Astrocyte (in vitro differentiated cells and primary cell): ENCODE measurements around the gene INPP4B. TPM values are rescaled to one million over a fixed set of nuclear protein-coding genes. Genes with fewer than 3 reads are reported as not detected.

ENCODE experiments used
- DNase-seq: peaks from one replicate; pipeline ENCODE4 v3.0.0-alpha.2; 2010; ENCODE audit warnings: low read depth
- FAIRE-seq: peaks from 2 replicates; lab custom pipeline; 2011; peaks lifted over from hg19 to GRCh38; lab: Jason Lieb, UNC
- H2AFZ ChIP-seq: 2 replicates; pipeline ENCODE4 v1.6.0; 2012; ENCODE audit warnings: low read depth, low read length, inconsistent platforms
- H3K27ac ChIP-seq: 2 replicates; pipeline ENCODE4 v1.5.1; 2011; ENCODE audit warnings: low read depth, low read length, inconsistent platforms
- H3K27me3 ChIP-seq: 2 replicates; pipeline ENCODE4 v1.6.0; 2011; ENCODE audit warnings: low read length, inconsistent platforms; ENCODE audit not compliant: insufficient read depth
- H3K36me3 ChIP-seq: 2 replicates; pipeline ENCODE4 v1.5.1; 2011; ENCODE audit warnings: low read length, inconsistent platforms; ENCODE audit not compliant: insufficient read depth
- H3K4me1 ChIP-seq: 2 replicates; pipeline ENCODE4 v1.5.1; 2011; ENCODE audit warnings: low read length, inconsistent platforms; ENCODE audit not compliant: insufficient read depth
- H3K4me2 ChIP-seq: 2 replicates; pipeline ENCODE4 v1.6.0; 2012; ENCODE audit warnings: low read length, inconsistent platforms
- H3K4me3 ChIP-seq: 2 replicates; pipeline ENCODE4 v1.5.1; 2011; ENCODE audit warnings: low read depth, mild to moderate bottlenecking, low read length, inconsistent platforms; ENCODE audit not compliant: insufficient read depth
- H3K79me2 ChIP-seq: 2 replicates; pipeline ENCODE4 v1.6.0; 2012; ENCODE audit warnings: mild to moderate bottlenecking, low read length, inconsistent platforms; ENCODE audit not compliant: insufficient read depth
- H3K9ac ChIP-seq: 2 replicates; pipeline ENCODE4 v1.6.0; 2012; ENCODE audit warnings: mild to moderate bottlenecking, low read length, inconsistent platforms
- H3K9me3 ChIP-seq: 2 replicates; pipeline ENCODE4 v1.5.1; 2012; ENCODE audit warnings: low read depth, mild to moderate bottlenecking, low read length, inconsistent platforms; ENCODE audit not compliant: insufficient read depth
- H4K20me1 ChIP-seq: 2 replicates; pipeline ENCODE4 v1.6.0; 2012; ENCODE audit warnings: low read length, inconsistent platforms; ENCODE audit not compliant: insufficient read depth
- H3K27ac Mint-ChIP-seq: one replicate; pipeline ENCODE4 v1.8.0; 2021; ENCODE audit warnings: mild to moderate bottlenecking, mixed read lengths; ENCODE audit not compliant: unreplicated experiment
- H3K27me3 Mint-ChIP-seq: one replicate; pipeline ENCODE4 v1.8.0; 2021; ENCODE audit warnings: low read depth, mixed read lengths; ENCODE audit not compliant: unreplicated experiment
- H3K36me3 Mint-ChIP-seq: one replicate; pipeline ENCODE4 v1.8.0; 2021; ENCODE audit warnings: low read depth, mixed read lengths; ENCODE audit not compliant: unreplicated experiment
- H3K4me1 Mint-ChIP-seq: one replicate; pipeline ENCODE4 v1.8.0; 2021; ENCODE audit warnings: low read depth, mixed read lengths; ENCODE audit not compliant: unreplicated experiment
- H3K4me3 Mint-ChIP-seq: one replicate; pipeline ENCODE4 v1.8.0; 2021; ENCODE audit warnings: mild to moderate bottlenecking, moderate library complexity, mixed read lengths; ENCODE audit not compliant: unreplicated experiment
- H3K9me3 Mint-ChIP-seq: one replicate; pipeline ENCODE4 v1.8.0; 2021; ENCODE audit warnings: mild to moderate bottlenecking, mixed read lengths; ENCODE audit not compliant: unreplicated experiment
- CTCF ChIP-seq: IDR thresholded peaks from 2 replicates; pipeline ENCODE4 v1.5.1; 2011; ENCODE audit warnings: low read depth, mild to moderate bottlenecking, inconsistent platforms, low read length, moderate library complexity; ENCODE audit not compliant: insufficient read depth
- EZH2 ChIP-seq: IDR thresholded peaks from 2 replicates; pipeline ENCODE4 v1.6.1; 2012; ENCODE audit warnings: mild to moderate bottlenecking, low read length, inconsistent platforms; ENCODE audit not compliant: insufficient read depth
- total RNA-seq: library from RNA; stranded (reverse); gene quantifications from 2 replicates; pipeline ENCODE4 v1.2.1, GENCODE V29; 2021

The INPP4B gene
- total RNA-seq, 1 donor from 2014 or later, result 2.8 TPM

- TF ChIP-seq CTCF (no peak), EZH2 (no peak)
- Mint-ChIP-seq H3K9me3 (peaks cover 1% of the 10 kb centered on the region), H3K4me1 (peaks cover 8% of the 10 kb centered on the region), H3K27ac (no peak overlapping the region), H3K4me3 (no peak overlapping the region), H3K27me3 (no peaks in the 10 kb centered on the region), H3K36me3 (no peaks in the 10 kb centered on the region)
- H3K9ac ChIP-seq, result no peak overlapping the region
- H3K27me3 ChIP-seq, result no peaks in the 10 kb centered on the region
- H2AFZ ChIP-seq, result peak overlapping the region; percentile 18
- H3K4me1 ChIP-seq, result no peaks in the 10 kb centered on the region
- peak overlapping the region; percentile 1 for H3K4me2 ChIP-seq
- DNase-seq (peak; percentile 53), FAIRE-seq (no peak)
- no peaks in the 10 kb centered on the region for H3K36me3 ChIP-seq
- no peaks in the 10 kb centered on the region for H3K79me2 ChIP-seq
- H4K20me1 ChIP-seq, result no peaks in the 10 kb centered on the region
- H3K9me3 ChIP-seq, result no peaks in the 10 kb centered on the region
- no peak overlapping the region for H3K27ac ChIP-seq
- H3K4me3 ChIP-seq, result no peak overlapping the region
Observed at GRCh38 chr4:142452161-142452855, 393.8 kb downstream of the INPP4B start.

GRCh38 chr4:142449771-142450373, 396.2 kb downstream of the INPP4B start:
- Histone ChIP-seq H3K9me3 (no peaks in the 10 kb centered on the region), H3K36me3 (no peaks in the 10 kb centered on the region), H4K20me1 (no peaks in the 10 kb centered on the region), H3K27me3 (no peaks in the 10 kb centered on the region), H3K4me3 (no peak overlapping the region), H2AFZ (no peak overlapping the region), H3K4me1 (no peaks in the 10 kb centered on the region), H3K27ac (no peak overlapping the region), H3K79me2 (no peaks in the 10 kb centered on the region), H3K4me2 (no peak overlapping the region), H3K9ac (no peak overlapping the region)
- TF ChIP-seq CTCF (no peak), EZH2 (no peak)
- no peak for FAIRE-seq
- Mint-ChIP-seq H3K27ac (no peak overlapping the region), H3K4me3 (no peak overlapping the region), H3K36me3 (no peaks in the 10 kb centered on the region), H3K4me1 (peaks cover 11% of the 10 kb centered on the region), H3K27me3 (no peaks in the 10 kb centered on the region), H3K9me3 (peaks cover 1% of the 10 kb centered on the region)
- peak; percentile 29 for DNase-seq

GRCh38 chr4:142447009-142447408, 399.1 kb downstream of the INPP4B start:
- Mint-ChIP-seq H3K4me3 (no peak overlapping the region), H3K4me1 (peaks cover 3% of the 10 kb centered on the region), H3K9me3 (peaks cover 1% of the 10 kb centered on the region), H3K36me3 (no peaks in the 10 kb centered on the region), H3K27me3 (no peaks in the 10 kb centered on the region), H3K27ac (no peak overlapping the region)
- Histone ChIP-seq H3K36me3 (no peaks in the 10 kb centered on the region), H3K4me2 (no peak overlapping the region), H3K4me3 (no peak overlapping the region), H3K27ac (no peak overlapping the region), H3K79me2 (no peaks in the 10 kb centered on the region), H3K27me3 (no peaks in the 10 kb centered on the region), H3K4me1 (no peaks in the 10 kb centered on the region), H2AFZ (no peak overlapping the region), H3K9me3 (no peaks in the 10 kb centered on the region), H3K9ac (no peak overlapping the region), H4K20me1 (no peaks in the 10 kb centered on the region)
- FAIRE-seq, result no peak
- no peak for DNase-seq
- no peak for TF ChIP-seq CTCF
- TF ChIP-seq EZH2, result no peak
